ENCODE results near the gene TXNRD1. TPM values are rescaled to one million over a fixed set of nuclear protein-coding genes. Genes with fewer than 3 reads are reported as not detected.
"Not testable (repeated sequence)": the region's sequence is repeated elsewhere in the genome, so short reads cannot be mapped to it uniquely, and the experiment has no call there.

TXNRD1 gene
- total and polyA plus RNA-seq, 8 donors, result 54.6 to 174 (median 61.1) TPM

DNA sequence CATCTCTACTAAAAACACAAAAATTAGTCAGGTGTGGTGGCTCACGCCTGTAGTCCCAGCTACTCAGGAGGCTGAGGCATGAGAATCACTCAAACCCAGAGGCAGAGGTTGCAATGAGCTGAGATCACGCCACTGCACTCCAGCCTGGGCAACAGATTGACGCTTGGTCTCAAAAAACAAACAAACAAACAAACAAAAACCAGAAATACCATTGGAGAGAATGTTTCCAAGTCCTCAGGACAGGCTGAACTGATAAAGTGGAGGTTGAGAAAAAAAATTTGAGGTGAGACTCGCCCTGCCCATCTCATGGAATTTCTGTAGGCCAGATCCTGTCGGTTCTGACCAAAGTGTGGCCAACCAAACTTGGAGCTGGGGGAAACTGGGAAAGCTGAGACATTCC is 47.0 kb upstream of the TXNRD1 start:
- Histone ChIP-seq H3K4me1 (peaks cover 0 to 5% of the 10 kb centered on the region in 2 donors), H3K4me3 (no peak overlapping the region), H3K27ac (no peak overlapping the region), H3K36me3 (no peaks in the 10 kb centered on the region), H3K9me3 (no peaks in the 10 kb centered on the region), H3K27me3 (no peaks in the 10 kb centered on the region)
- ATAC-seq (no peak), DNase-seq (no peak)
- intact Hi-C loops (cut with DNase I), result no loop called here
- TF ChIP-seq, protein P1, sequence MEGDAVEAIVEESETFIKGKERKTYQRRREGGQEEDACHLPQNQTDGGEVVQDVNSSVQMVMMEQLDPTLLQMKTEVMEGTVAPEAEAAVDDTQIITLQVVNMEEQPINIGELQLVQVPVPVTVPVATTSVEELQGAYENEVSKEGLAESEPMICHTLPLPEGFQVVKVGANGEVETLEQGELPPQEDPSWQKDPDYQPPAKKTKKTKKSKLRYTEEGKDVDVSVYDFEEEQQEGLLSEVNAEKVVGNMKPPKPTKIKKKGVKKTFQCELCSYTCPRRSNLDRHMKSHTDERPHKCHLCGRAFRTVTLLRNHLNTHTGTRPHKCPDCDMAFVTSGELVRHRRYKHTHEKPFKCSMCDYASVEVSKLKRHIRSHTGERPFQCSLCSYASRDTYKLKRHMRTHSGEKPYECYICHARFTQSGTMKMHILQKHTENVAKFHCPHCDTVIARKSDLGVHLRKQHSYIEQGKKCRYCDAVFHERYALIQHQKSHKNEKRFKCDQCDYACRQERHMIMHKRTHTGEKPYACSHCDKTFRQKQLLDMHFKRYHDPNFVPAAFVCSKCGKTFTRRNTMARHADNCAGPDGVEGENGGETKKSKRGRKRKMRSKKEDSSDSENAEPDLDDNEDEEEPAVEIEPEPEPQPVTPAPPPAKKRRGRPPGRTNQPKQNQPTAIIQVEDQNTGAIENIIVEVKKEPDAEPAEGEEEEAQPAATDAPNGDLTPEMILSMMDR (IDR thresholded peaks at IDR 0.05), result no peak

DNA sequence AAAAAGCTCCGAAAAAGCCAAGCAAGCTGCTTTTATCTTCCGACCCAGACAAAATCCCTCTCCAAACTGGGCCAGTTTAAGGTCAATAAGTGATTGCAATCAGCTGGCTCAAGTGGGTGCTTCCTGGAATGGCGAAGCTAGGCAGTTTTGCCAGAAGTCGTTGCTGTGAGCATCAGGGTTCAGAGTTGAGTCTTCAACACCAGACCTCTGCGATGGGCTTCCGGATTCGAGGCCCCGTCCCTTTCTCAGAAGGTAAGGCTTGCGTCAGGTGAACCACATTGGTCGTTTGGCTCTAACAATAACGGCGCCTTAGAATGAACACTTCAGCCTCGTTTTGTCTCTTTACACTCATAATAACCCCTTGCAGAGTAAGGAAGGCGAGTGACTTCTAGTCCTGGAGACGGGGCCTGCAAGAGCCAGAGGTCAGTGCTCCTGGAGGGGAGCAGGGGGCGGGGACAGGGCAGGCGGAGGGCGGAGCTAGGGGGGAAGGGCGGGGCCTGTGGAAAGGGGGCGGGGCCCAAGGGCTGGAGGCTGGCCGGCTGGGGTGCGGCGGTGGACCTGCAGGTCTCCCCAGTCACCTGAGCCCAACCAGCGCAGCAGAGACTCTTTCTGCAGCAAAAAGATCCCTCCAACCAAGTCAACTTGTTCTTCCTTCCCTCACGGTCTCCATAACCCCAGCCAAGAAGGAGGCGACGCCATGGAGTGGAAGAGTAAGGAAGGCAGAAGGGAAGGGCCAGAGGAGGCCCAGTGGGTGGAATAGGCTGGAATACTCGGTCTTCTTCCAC is 43.6 kb upstream of the TXNRD1 start:
- Histone ChIP-seq H3K4me1 (no peaks in the 10 kb centered on the region), H3K27ac (no peak overlapping the region), H3K36me3 (no peaks in the 10 kb centered on the region), H3K4me3 (no peak overlapping the region), H3K27me3 (no peaks in the 10 kb centered on the region), H3K9me3 (no peaks in the 10 kb centered on the region)
- ATAC-seq, result peak; percentile 41
- no peak for DNase-seq
- intact Hi-C loops (cut with DNase I), result no loop called here
- TF ChIP-seq, protein P1 (IDR thresholded peaks at IDR 0.05), result no peak

DNA sequence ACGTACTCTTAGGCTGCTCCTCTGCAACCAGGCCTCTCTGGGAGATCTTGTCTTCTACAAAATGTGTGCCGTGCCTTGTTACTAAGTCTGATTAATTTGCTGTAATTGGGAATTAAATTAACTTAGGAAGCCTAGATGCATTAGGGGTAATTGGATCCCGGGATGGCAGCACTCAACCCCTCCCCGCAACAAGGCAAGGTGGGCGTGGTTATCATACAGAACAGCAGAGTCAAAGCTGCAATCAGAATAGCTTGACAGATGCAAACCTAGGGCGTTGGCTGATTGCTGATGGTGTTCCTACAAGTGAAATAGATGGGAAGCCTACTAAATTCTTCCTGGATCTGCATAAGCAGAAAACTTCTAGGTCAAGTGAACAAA is 43.0 kb upstream of the TXNRD1 start:
- DNase-seq, result no peak
- no peak overlapping the region for H3K27ac ChIP-seq
- H3K9me3 ChIP-seq, result no peaks in the 10 kb centered on the region
- no peaks in the 10 kb centered on the region for H3K4me1 ChIP-seq
- intact Hi-C loops (cut with DNase I), result no loop called here
- no peak for ATAC-seq
- H3K36me3 ChIP-seq, result no peaks in the 10 kb centered on the region
- TF ChIP-seq, protein P1 (IDR thresholded peaks at IDR 0.05), result no peak
- H3K4me3 ChIP-seq, result no peak overlapping the region
- H3K27me3 ChIP-seq, result no peaks in the 10 kb centered on the region

DNA sequence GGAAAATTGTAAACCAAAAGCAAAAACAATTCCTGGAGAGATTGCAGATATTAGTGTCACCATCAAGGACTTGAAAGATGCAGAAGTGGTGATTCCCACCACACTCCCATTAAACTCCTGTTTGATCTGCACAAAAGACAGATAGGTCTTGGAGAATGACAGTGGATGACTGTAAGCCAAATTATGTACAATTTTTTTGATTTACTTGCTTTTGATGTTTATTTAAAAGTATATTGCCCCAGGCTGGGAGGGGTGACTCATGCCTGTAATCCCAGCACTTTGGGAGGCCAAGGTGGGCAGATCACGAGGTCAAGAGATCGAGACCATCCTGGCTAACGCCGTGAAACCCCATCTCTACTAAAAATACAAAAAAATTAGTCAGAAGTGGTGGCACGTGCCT is 41.8 kb upstream of the TXNRD1 start:
- H3K36me3 ChIP-seq; H3K4me3 ChIP-seq; H3K27me3 ChIP-seq; intact Hi-C loops (cut with DNase I); H3K27ac ChIP-seq; ATAC-seq; H3K9me3 ChIP-seq; DNase-seq: not testable (repeated sequence)
- peaks cover 9 to 10% of the 10 kb centered on the region in 2 donors for H3K4me1 ChIP-seq

DNA sequence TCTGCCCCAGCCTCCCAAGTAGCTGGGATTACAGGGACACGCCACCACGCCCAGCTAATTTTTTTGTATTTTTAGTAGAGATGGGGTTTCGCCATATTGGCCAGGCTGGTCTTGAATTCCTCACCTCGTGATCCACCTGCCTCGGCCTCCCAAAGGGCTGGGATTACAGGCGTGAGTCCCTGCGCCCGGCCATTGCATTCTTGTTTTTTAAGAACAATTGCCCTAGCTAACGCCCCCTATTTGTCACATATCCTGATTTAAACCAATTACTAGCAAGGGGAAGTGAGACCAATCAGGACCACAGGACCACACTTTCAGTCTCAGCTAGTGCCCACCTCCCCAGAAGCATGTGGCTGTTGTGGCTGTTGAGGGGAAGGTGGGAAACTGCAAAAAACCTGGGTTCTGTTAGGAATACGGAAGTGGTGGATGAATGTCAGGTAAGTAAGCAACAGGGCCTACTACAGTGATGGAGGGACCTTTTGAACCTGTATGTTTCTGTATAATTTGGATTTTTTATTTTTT is 39.8 kb upstream of the TXNRD1 start:
- no peaks in the 10 kb centered on the region for H3K36me3 ChIP-seq
- intact Hi-C loops (cut with DNase I), result no loop called here
- ATAC-seq, result no peak
- H3K4me3 ChIP-seq, result no peak overlapping the region
- H3K4me1 ChIP-seq, result peaks cover 9 to 11% of the 10 kb centered on the region in 2 donors
- H3K27ac ChIP-seq, result no peak overlapping the region
- no peaks in the 10 kb centered on the region for H3K27me3 ChIP-seq
- no peak for DNase-seq
- H3K9me3 ChIP-seq, result no peaks in the 10 kb centered on the region
- TF ChIP-seq, protein P1 (IDR thresholded peaks at IDR 0.05), result no peak

DNA sequence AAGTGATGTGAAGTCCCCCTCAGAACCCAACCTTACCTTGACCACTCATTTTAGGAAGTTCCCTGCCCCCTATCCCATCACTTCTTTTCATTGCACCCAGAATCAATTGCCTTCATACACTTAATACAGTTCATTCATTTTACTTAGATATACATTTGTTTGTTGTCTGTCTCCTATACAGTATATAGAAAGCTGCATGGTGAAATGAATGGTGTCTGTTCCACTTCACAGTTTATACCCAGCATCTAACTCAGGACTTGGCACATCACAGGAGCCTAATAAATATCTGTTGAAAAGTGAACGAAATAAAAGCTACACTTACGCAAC is 38.3 kb upstream of the TXNRD1 start:
- DNase-seq (no peak), ATAC-seq (no peak)
- Histone ChIP-seq H3K9me3 (no peaks in the 10 kb centered on the region), H3K4me3 (no peak overlapping the region), H3K27ac (peak overlapping the region in 1 of 2 donors; percentile 57), H3K27me3 (no peaks in the 10 kb centered on the region), H3K36me3 (no peaks in the 10 kb centered on the region), H3K4me1 (peaks cover 9 to 11% of the 10 kb centered on the region in 2 donors)
- intact Hi-C loops (cut with DNase I), result no loop called here
- TF ChIP-seq, protein P1 (IDR thresholded peaks at IDR 0.05), result no peak

Data from left lung (tissue), 10 donors.